HG03460 (cell line): Measurements from ENCODE around the gene ORM1.
"Not testable (repeated sequence)": the region's sequence is repeated elsewhere in the genome, so short reads cannot be mapped to it uniquely, and the experiment has no call there.

ENCODE experiments used
- ATAC-seq: cut with Tn5 transposase; IDR thresholded peaks from one replicate; pipeline ENCODE4 v1.9.1; 2021; ENCODE audit not compliant: unreplicated experiment

The ORM1 gene

DNA sequence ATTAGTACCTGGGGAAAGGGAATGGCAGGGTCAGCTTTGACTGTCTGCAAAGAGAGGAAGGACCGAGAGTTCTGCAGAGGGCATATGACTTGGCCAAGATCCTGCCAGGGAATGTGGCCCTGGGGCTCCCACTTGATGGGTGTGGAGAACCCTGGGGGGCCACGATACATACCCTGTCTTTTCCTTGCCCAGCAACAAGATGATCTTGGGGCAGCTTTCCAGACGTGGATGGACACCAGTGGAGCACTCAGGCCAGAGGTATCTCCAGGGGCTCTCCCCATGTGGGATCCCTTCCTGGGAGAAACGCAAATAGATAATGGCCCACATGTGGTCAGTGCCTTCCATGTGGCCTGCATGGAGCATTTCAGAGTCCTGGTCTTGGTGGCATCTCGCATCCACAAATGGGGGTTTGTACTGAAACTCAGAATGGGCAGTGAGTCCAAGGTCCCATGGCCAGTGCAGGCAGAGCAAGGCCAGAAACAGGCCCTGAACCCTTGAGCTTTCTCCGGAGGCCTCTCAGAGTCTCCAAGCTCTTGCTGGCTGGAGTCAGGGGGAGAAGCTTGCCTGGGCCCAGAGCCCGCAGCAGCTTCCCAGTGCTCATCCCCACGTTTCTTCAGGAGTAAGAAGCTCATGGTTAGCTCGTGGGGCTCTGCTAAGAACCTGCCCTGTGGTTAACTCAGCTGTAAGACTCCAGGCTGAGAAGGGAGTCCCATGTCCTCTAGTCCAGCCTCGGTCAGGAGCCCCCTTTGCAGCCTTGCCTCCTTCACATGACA is 18.3 kb upstream of the ORM1 start:
- no peak for ATAC-seq

DNA sequence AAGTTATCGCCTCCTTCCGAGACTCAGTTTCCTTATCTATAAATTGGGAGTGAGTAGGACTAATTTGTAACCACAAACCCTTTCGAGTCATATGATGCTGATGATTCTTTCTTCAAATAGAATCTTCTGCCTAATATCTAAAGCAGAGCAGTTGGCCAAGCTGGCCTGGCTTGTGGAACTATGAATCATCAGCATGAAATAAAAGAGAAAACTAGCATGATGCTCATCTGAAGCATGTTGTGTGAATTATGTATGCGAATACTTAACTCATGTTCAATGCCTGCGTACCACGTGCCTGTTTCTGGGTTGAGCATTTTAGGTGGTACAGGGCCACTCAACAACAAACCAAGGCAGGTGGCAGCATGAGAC is 15.0 kb upstream of the ORM1 start:
- ATAC-seq: no peak

DNA sequence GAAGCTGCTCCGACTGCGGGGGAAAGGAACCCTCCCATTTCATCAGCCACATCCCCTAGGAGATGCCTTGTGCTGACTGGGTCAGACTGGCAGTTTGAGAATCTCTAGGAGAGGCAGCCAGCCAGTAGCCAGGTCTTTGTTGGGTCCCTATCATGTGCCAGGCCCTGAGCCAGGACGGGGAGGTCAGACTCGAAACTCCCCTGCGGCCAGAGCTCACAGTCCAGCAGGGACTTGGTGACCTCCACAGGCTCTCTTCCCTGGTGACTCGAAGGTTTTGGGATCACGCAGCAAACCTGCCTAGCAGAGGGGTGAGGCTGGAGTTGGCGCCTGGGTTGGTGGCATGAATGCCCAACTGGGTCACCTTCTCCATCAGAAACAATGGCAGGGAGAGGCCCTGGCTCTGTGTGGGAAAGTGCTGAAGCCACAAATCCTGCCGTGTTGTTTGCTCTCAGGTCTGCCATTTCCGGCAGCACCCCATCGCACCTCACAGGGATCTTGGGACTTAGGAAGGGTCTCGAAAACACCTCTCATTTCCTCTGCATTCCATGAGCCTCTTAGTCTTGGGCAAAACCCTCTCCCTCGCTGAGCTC is 14.4 kb upstream of the ORM1 start:
- ATAC-seq: no peak

DNA sequence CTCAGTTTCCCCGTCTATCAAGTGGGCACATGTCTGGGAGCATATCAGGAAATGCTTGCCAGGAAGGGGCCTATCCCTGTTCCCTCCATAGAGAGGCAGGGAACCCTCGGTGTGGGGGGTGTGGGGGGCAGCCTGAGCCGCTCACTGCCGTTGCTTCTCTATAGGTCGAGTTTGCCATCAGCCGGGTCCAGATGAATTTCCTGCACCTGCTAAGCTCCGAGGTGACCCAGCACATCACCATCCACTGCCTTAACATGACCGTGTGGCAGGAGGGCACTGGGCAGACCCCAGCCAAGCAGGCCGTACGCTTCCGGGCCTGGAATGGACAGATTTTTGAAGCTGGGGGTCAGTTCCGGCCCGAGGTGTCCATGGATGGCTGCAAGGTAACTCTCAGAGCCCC is 13.8 kb upstream of the ORM1 start:
- ATAC-seq: no peak

DNA sequence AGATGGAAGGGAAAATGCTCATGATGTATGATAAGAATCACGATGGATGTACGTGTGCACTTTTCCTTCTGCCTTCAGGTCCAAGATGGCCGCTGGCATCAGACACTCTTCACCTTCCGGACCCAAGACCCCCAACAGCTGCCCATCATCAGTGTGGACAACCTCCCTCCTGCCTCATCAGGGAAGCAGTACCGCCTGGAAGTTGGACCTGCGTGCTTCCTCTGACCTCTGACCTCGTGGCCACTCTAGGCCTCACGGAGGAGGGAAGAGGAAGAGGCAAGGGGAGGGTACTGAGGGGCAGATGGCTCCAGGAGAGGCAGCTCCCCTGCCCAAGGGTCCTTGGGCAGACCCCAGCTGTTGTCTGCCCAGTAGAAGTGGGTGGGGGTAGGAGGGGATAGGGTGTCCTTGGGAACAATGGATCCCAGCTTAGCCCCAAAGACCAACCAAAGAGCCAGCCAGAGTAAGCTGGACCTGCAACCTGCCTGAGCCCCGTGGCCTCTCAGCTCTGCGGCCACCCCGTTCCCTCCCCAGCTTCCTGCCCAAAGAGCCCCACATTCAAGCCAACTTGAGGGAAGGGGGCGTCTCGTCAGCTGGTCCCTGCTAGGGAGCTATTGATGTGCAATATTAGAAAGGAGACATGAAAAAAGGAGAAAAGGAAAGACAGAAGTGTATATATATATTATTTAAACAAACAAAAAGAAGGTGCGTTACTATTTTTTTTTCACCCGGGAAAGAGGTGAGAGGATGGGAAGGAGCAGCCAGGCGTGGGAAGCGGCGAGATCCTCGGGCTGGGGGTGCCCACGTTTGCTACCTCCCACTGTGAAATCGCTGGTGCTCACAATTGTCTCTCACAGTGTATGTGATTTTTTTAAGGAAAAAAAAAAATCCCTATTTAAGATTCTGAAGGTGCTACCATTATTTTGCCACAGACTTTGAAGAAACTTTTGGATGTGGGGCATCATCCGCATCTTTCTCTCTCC is 12.1 kb upstream of the ORM1 start:
- no peak for ATAC-seq

DNA sequence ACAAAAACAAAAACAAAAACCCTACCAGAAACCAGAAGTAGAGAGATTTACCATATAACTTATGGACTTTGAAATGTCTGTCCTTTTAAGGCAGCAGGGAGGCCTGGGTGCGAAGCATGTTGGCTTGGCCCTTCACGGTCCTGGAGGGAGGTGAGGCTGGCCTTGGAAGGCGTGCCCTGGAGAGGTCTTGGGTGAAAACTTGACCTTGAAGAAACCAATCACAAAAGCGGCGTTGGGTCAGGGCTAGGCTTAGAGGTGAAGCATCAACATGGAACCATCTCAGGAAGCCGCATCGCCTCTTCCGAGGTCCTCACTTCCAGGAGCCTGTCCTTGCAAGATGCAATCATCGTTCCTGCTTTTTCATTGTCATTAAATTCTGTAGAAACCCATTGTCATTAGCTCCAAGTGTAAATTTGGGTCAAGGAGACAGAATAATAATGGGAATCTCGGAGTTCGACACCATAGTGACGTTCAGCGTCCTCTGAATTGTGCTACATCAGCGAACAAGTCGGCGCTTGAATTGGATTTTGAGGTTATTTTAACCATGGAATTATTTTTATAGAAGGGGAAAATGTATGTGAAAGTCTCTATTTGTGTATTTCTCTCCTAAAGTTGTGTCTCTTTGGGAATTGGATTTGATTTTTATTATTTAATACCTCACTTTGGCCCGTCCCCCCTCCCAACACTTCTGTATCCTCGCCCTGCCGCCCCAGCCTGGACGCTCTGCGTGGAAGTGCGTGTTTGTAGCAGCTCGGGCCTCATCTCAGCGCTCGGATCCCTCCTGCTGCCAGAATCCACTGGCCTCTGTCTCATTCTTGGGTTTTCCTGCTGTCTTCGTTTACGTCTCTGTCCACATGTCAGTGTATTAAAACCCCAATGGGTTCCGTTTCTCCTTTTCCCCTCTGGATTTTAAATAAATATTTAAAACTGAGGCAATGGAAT is 11.1 kb upstream of the ORM1 start:
- ATAC-seq: no peak

DNA sequence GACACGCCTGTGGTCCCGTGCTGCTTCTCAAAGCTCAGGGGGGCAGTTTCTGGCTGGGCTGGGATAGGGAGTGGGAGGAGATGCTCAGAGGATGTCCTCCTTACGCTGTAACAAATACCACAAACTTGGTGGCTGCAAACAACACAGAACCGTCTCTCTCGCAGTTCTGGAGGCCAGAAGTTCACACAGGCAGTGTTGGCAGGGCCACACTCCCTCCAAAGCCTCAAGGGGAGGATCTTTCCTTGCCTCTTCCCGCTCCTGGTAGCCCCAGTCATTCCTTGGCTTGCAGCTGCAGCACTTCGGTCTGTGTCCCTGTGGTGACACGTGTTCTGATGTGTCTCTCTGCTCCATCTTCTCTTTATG is 10.4 kb upstream of the ORM1 start:
- no peak for ATAC-seq

DNA sequence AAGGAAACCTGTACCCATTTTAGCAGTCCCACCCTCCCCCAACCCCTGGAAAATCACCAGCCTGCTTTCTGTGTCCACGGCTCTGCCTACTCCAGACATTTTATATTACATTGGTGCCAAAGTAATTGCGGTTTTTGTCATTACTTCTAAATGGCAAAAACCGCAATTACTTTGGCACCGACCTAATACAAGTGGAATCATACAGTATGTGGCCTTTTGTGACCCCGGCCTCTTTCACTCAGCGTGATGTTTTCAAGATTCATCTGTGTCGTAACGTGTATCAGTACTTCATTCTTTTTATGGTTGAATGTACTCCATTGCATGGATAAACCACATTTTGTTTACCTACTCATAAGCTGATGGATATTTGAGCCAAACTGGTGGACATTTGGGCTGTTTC is 9.7 kb upstream of the ORM1 start:
- no peak for ATAC-seq

DNA sequence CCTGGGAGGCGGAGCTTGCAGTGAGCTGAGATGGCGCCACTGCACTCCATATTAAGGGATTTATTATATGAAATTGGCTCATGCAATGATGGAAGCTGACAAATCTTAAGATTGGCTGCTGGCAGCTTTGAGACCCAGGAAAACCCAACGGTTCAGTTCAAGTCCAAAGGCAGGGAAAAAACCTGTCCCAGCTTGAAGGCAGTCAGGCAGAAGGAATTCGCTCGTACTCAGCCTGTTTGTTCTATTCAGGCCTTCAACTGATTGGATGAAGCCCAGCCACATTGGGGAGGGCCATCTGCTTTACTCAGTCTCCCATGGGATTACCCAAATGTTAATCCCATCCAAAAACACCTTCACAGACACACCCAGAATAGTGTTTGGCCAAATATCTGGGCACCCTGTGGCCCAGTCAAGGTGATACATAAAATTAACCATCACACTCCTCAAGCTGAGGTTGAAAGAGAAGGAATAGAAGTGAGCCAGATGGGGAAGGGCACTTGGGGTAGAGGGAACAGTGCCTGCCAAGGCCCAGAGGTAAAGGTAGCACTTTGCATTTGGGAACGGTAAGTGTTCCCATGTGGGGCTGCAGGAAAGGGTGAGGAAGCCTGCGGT is 8.5 kb upstream of the ORM1 start:
- ATAC-seq: no peak

DNA sequence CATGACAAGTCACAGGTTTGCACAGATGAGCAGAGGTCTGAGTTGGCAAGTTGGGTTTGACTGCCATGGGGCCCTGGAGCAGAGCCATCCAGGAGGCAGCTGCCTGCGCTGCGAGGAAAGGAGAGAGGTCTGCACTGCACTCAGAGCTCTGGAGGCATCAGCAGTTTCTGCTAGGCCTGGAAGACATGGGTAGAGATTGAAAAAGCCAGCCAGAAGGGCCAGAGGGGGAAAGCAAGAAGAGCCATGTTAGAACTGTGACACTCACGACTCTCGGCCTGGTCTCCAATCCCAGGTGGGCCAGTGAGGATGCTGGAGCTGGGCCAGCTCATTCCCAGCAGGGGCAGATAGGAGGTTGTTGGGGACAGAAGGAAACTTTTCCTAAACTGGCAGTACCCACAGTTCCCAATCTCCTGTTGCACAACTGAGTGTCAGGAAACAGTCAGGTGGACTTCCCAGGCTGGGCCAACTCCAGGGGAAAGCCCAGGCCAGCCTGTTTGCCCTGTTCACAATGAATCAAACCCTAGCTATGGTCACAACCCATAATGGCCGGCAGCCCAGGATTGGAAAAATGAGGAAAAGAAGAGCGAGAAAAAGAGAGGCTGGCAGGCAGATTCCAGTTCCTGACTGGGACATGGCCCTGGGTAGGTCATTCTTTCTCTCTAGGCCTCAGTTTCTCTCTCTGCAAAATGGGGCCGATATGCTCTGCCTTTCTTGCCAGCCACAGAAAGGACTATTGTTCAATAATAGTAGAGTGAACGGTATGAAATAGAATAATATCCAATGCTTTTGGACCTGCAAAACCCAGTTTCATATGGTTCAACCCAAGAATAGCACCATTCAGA is 7.8 kb upstream of the ORM1 start:
- no peak for ATAC-seq

DNA sequence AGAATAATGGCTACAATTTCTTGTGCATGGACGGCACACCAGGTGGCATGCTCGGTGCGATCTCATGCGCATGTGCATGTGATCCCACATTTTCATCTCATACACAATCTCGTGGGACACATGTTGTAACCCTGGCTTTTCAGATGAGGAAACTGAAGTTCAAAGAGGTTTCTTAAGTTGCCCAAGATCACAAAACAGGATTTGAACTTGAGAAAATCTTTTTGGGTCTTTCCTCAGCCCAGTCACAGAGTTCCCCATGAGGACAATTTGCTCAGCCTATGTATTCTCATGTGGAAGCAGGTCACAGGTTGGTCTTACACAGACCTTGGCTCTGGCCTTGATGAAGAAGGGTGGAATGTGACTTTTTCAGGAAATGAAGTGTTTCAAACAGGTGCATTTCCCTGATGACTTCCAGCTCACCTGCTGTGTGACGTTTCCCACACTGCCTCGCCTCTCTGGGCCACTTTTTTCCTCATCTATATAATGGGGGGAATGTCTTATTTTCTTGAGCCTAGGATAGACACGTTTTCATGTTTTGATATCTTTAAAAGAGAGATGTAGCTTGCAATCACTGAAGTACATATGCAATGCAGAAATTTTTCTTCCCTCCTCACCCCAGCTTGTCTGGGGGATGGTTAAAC is 7.1 kb upstream of the ORM1 start:
- no peak for ATAC-seq

DNA sequence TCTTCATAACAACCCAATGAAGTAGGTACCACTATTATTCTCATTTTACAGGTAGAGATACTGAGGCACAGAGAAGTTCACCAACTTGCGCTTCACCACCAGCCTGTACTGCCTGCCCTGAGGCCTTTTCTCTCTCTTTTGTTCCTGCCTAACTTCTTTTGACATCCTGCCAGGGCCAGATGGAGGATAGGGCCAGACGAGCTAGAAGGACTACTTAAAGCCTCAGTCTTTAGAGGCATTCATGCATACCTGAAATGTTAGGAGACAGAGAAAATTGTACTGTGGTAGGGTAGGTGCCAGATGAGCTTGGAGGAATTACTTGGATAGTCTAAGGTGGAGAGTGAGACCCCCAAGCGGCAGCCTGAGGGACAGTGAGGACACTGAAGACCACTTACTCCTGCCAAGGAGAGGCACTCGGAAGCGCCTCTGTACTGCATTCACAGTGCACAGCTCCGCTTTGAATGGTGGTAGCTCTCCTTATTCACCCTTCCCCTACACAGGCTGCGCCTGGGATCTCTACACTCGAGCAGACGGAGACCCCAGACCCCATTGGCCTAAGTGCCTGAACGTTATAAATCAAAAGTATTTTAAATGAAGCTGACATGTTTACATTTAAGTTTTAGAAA is 6.2 kb upstream of the ORM1 start:
- no peak for ATAC-seq

DNA sequence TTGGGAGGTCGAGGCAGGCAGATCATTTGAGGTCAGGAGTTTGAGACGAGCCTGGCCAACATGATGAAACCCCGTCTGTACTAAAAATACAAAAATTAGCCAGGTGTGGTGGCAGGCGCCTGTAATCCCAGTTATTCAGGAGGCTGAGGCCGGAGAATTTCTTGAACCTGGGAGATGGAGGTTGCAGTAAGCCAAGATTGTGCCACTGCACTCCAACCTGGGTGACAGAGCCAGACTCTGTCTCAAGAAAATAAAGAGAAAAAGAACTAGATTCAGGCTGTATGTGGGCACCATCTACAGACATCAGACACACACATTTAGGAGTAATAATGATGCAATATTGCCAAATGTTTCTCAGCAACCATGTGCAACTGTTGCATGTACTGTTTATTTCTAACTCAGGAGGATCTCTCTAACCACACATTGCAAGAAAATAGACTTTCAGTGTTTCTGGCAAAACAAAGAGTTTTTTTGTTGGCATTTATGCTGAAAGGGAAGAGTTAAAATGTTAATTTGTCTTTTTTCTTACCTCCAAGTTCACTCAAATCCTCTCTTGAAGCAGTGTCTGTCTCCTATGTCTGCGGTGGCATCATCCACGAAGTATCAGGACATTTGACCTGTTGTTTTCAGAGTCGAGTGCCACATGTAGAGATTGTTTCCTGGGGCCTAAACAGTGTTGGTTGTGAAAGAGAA is 5.1 kb upstream of the ORM1 start:
- no peak for ATAC-seq

DNA sequence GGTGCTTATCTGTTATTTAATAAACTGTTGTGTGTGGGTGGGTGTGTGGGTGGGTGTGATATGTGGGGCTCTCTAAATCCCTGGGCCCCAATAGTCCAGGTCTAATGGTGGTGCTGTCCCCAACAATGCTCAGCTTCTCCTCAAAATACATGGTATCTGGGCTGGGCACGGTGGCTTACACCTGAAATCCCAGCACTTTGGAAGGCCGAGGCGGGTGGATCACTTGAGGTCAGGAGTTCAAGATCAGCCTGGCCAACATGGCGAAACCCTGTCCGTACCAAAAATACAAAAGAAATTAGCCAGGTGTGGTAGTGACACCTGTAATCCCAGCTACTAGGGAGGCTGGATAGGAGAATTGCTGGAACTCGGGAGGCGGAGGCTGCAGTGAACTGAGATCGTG is 4.5 kb upstream of the ORM1 start:
- ATAC-seq: no peak

DNA sequence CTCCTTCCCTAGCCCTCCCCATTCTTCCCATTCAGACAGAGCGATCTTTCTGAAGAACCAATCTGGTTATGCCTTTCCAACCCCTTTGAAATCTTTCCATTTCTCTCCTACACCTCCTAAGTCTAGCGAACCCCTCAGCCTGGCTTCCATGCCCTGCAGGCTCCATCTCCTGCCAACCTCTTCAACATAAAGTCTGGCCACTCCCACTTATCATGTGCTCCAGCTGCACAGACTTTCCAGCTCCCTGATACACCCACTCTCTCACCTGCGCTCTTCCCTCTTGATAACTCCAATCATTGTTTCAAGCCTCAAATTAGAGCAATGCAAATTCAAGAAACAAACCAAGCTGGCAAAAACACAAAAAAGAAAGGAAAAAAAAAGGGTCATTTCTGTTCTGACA is 3.8 kb upstream of the ORM1 start:
- ATAC-seq: no peak

DNA sequence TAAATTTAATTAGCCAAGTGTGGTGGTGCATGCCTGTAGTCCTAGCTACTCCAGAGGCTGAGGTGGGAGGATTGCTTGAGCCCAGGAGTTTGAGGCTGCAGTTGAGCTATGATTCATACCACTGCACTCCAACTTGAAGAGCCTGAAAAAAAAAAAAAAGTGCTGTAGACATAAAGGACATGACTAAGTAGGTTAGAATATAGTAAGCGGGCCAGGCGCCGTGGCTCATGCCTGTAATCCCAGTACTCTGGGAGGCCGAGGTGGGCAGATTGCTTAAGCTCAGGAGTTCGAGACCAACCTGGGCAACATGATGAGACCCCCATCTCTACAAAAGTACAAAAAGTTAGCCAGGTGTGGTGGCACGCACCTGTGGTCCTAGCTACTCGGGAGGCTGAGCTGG is 2.2 kb upstream of the ORM1 start:
- ATAC-seq: not testable (repeated sequence)

DNA sequence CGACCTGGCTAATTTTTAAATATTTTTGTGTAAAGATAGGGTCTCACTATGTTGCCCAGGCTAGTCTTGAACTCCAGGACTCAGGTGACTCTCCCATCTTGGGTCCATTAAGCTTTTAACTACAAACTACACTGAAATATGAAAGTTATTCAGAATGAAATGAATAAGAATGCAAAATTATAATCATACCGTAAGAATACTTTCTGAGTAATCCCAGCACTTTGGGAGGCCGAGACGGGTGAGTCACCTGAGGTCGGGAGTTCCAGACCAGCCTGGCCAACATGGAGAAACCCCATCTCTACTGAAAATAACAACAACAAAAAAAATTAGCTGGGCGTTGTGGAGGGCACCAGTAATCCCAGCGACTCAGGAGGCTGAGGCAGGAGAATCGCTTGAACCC is 1.1 kb upstream of the ORM1 start:
- no peak for ATAC-seq
